Measurements from ENCODE around the gene KIAA1217. TPM values are rescaled to one million over a fixed set of nuclear protein-coding genes. Genes with fewer than 3 reads are reported as not detected.
"Not testable (repeated sequence)": the region's sequence is repeated elsewhere in the genome, so short reads cannot be mapped to it uniquely, and the experiment has no call there.

Gene KIAA1217
- total and polyA plus RNA-seq, 12 donors: 6.9 to 49.5 (median 38.4) TPM

- H3K4me3 ChIP-seq: no peak overlapping the region
- H3K9me3 ChIP-seq: no peaks in the 10 kb centered on the region
- no peak for TF ChIP-seq CTCF (IDR thresholded peaks at IDR 0.05)
- WGBS, 2 donors: 80 to 88% methylated on average over 4 of the region's 4 CpGs
- intact Hi-C loops (cut with DNase I): no loop called here
- no peak overlapping the region for H3K27ac ChIP-seq
- no peak for DNase-seq
- H3K27me3 ChIP-seq: no peaks in the 10 kb centered on the region
- peaks cover 0 to 86% (median 4%) of the 10 kb centered on the region in 9 donors for H3K36me3 ChIP-seq
- peak in 1 of 8 donors; percentile 44 for ATAC-seq
- H3K4me1 ChIP-seq: peaks cover 0 to 17% (median 4%) of the 10 kb centered on the region in 9 donors
Measured at GRCh38 chr10:24439935-24440334, 231.0 kb downstream of the KIAA1217 start.

- H3K36me3 ChIP-seq: peaks cover 0 to 75% (median 2%) of the 10 kb centered on the region in 9 donors
- H3K4me3 ChIP-seq: no peak overlapping the region
- H3K27ac ChIP-seq: no peak overlapping the region
- no peaks in the 10 kb centered on the region for H3K9me3 ChIP-seq
- ATAC-seq: no peak
- no peak for TF ChIP-seq CTCF (IDR thresholded peaks at IDR 0.05)
- H3K27me3 ChIP-seq: no peaks in the 10 kb centered on the region
- 94% methylated on average over 13 of the region's 13 CpGs for WGBS, 2 donors
- intact Hi-C loops (cut with DNase I): no loop called here
- no peak for DNase-seq
- H3K4me1 ChIP-seq: peaks cover 0 to 17% (median 4%) of the 10 kb centered on the region in 9 donors
Measured at GRCh38 chr10:24440817-24441797, 232.2 kb downstream of the KIAA1217 start.

DNA sequence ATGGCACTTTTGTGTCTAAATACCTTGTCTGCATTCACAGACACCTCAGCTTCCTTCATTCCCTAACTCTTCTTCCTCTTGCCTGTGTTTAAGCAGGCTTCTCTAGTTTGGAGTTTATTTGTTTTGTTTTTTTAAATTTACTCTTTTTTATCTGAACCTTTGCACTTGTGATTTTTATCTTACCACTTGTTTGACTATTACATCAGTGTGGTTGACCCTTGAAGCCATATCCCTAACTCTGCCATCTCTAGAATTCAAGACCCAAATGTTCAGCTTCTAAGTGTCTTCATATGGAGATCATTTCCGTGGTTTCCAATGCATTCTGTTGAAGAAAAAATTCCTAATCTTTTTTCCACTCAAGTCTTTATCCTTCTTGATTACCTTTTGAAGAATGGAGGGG is 233.3 kb downstream of the KIAA1217 start:
- intact Hi-C loops (cut with DNase I): no loop called here
- DNase-seq: no peak
- no peak for ATAC-seq
- no peaks in the 10 kb centered on the region for H3K9me3 ChIP-seq
- peaks cover 0 to 23% (median 4%) of the 10 kb centered on the region in 9 donors for H3K4me1 ChIP-seq
- H3K27me3 ChIP-seq: no peaks in the 10 kb centered on the region
- H3K36me3 ChIP-seq: peaks cover 0 to 63% (median 0%) of the 10 kb centered on the region in 9 donors
- no peak for TF ChIP-seq CTCF (IDR thresholded peaks at IDR 0.05)
- H3K27ac ChIP-seq: no peak overlapping the region
- H3K4me3 ChIP-seq: no peak overlapping the region
- WGBS, 2 donors: 87 to 96% methylated on average over 1 of the region's 1 CpG

DNA sequence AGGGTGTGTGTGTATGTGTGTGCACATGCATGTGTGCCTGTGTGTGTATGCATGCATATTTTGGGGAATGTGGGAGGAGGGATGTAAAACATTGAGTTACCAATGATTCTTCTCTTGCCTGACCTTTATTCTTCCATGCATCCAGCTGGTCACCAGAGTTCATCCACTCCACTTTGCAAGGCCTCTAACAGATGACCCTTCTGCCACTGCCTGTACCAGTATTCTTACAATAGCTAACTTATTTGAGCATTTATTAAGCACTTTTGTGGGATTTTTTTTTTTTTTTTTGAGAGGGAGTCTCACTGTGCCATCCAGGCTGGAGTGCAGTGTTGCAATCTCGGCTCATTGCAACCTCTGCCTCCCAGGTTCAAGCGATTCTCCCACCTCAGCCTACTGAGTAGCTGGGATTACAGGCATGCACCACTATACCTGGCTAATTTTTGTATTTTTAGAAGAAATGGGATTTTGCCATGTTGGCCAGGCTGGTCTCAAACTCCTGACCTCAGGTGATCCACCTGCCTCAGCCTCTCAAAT is 233.8 kb downstream of the KIAA1217 start:
- ATAC-seq; intact Hi-C loops (cut with DNase I); DNase-seq; H3K27ac ChIP-seq; H3K9me3 ChIP-seq; H3K27me3 ChIP-seq; H3K4me3 ChIP-seq: not testable (repeated sequence)
- 96 to 98% methylated on average over 2 of the region's 2 CpGs for WGBS, 2 donors
- Histone ChIP-seq H3K36me3 (peaks cover 0 to 63% (median 0%) of the 10 kb centered on the region in 9 donors), H3K4me1 (peaks cover 0 to 28% (median 4%) of the 10 kb centered on the region in 9 donors)

Data from heart right ventricle (tissue), 16 donors.